22Rv1 (cell line): ENCODE data around the gene KATNAL1.

Experiments used
- ZFX ChIP-seq: fragments of 450-650 bp; IDR thresholded peaks from 2 replicates; pipeline ENCODE4 v1.6.1; 2017; ENCODE audit warnings: antibody characterized with exemption, borderline replicate concordance
- TF ChIP-seq, protein P1 (sequence below): fragments of 450-650 bp; IDR thresholded peaks from 2 replicates; pipeline ENCODE4 v1.5.1; 2017; ENCODE audit warnings: mild to moderate bottlenecking

DNA sequence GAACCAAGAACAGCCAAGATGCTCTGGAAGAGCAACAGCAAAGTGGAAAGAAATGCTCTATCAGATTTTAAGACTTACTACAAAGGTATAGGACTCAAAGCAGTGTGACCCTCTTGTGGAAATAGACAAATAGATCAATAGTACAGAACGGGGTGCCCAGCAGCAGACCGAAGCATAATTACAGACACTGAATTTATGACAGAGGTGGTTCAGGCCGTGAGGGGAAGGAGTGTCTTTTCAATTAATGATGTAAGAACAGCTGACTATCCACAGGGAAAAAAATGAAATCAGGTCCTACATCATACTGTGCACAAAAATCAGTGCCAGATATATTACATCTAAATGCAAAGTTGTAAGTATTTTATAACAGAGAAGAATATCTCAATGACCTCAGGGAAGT is 95.6 kb downstream of the KATNAL1 start:
- TF ChIP-seq, protein P1, sequence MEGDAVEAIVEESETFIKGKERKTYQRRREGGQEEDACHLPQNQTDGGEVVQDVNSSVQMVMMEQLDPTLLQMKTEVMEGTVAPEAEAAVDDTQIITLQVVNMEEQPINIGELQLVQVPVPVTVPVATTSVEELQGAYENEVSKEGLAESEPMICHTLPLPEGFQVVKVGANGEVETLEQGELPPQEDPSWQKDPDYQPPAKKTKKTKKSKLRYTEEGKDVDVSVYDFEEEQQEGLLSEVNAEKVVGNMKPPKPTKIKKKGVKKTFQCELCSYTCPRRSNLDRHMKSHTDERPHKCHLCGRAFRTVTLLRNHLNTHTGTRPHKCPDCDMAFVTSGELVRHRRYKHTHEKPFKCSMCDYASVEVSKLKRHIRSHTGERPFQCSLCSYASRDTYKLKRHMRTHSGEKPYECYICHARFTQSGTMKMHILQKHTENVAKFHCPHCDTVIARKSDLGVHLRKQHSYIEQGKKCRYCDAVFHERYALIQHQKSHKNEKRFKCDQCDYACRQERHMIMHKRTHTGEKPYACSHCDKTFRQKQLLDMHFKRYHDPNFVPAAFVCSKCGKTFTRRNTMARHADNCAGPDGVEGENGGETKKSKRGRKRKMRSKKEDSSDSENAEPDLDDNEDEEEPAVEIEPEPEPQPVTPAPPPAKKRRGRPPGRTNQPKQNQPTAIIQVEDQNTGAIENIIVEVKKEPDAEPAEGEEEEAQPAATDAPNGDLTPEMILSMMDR: no peak
- TF ChIP-seq ZFX: no peak
